HG03575 (cell line): ENCODE measurements around the gene AMT.

Source experiments
- ATAC-seq: cut with Tn5 transposase; IDR thresholded peaks from one replicate; pipeline ENCODE4 v1.9.1; 2021; ENCODE audit not compliant: unreplicated experiment, insufficient number of reproducible peaks, low FRiP score; ENCODE audit errors: extremely low read depth

AMT gene, protein sequence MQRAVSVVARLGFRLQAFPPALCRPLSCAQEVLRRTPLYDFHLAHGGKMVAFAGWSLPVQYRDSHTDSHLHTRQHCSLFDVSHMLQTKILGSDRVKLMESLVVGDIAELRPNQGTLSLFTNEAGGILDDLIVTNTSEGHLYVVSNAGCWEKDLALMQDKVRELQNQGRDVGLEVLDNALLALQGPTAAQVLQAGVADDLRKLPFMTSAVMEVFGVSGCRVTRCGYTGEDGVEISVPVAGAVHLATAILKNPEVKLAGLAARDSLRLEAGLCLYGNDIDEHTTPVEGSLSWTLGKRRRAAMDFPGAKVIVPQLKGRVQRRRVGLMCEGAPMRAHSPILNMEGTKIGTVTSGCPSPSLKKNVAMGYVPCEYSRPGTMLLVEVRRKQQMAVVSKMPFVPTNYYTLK

DNA sequence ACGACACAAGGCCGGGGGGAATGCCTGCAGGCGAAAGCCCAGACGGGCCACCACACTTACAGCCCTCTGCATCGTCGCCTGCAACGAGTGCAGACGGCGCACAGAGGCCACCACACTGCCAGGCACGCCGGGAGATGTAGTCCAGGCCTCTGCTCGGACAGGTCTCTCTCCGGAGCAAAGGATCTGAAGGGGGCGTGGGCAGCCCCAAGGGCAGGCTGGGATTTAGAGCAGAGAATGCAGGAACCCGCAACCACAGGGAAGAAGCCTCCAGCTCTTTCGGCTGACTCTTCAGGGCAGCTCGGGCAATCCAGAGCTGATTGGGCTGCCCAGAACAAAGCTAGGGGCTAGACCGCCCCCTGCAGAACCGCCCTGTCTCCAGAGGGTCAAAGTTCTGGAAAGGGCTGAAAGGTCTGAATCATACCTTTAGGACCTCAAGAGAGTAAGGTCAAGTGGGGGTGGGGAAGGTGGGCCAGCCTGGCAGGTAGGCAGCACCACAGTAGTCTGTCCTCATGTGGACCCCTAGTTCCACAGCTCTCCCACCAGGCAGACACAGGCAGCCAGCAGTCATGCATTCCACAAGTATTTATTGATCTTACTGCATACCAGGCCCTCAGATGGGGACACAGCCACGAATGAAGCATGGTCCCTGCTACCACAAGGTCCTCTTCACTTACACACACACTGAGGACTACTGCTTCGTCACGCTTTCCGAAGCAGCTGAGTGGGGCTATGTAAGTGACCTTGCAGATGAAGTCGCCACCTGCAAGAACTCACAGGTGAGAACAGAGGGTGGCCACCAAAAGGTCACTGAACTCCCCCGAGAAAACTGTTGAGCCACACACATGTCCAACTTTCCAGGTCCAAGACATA, at the start of gene AMT:
Gene AMT, minus strand, starts transcription at position 95 of the 870 bp plus-strand sequence. Its CDS starts 23 bp downstream, at position 72.
- no peak for ATAC-seq

GRCh38 chr3:49470714-49471420, 48.6 kb upstream of the AMT start:
- no peak for ATAC-seq

GRCh38 chr3:49469936-49470713, 47.9 kb upstream of the AMT start, which contains the start of gene DAG1:
DAG1 (plus strand) TSS chr3:49470267; CDS start chr3:49510535, 40,268 bp downstream.
- no peak for ATAC-seq

GRCh38 chr3:49469037-49469935, 47.0 kb upstream of the AMT start:
- ATAC-seq: no peak

GRCh38 chr3:49466085-49466484, 43.8 kb upstream of the AMT start:
- no peak for ATAC-seq

DNA sequence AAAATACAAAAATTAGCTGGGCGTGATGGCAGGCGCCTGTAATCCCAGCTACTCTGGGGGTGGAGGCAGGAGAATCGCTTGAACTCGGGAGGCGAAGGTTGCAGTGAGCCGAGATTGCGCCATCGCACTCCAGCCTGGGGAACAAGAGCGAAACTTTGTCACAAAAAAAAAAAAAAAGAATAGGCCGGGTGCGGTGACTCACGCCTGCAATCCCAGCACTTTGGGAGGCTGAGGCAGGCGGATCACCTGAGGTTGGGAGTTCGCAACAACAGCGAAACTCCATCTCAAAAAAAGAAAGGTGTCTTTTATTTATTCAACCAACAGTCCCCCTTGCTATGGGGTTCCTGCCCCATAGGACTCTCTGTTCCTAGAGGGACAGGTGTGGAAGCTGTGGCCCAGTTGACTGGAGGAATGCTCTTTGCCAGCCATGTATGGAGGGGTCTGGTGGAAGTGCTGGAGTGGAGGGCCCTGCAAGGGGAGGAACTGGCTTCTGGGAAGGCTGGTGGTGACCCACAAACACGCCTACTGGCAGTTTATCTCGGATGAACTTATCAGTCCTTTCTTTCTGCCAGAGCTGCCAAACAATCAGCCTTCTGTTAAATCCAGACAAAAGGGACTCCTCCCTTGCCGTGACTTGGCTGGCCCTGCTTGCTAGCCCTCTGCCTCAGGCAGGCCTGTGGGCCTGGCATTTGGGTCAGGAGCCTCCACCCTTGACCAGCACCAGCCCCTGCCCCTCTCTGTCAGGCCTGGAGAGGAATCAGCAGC, 43.2 kb upstream of the AMT start:
- ATAC-seq: no peak

GRCh38 chr3:49462222-49462621, 39.9 kb upstream of the AMT start:
- ATAC-seq: no peak

DNA sequence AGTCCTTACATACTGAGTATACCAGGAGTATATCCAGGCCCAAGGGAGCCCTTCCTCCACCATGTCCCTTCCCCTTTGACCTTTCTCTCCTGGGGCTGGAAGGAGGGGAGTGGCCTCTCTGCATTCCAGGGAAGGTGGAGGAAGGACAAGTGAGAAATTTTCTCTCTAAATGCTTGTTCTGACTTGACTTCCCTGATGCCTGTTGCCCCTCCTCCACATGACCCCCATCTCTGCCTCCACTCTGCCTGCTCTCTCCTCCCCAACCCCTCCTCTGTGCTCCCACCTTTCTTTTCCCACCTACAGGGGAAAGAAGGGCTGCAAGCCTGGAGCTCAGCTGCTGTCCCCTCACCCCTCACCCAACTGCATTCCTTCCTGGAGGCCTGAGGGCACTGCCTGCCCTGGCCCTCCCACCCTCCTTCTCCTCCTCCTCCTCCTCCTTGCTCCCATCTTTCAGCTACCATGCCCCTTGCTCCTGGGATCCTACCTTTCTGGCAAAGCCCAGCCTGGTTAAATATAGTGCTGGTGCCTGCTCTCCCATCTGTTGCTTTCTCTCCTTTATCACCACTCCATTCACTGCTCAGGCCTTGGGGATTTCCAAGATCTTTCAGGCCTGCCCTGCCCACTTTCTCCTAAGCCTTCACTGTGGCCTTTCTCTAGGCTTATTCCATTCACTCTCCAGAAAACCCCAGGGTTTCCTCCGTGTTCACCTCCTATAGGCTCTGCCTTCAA, 39.3 kb upstream of the AMT start:
- no peak for ATAC-seq

- no peak for ATAC-seq
Observed at GRCh38 chr3:49460956-49461355, 38.7 kb upstream of the AMT start.

DNA sequence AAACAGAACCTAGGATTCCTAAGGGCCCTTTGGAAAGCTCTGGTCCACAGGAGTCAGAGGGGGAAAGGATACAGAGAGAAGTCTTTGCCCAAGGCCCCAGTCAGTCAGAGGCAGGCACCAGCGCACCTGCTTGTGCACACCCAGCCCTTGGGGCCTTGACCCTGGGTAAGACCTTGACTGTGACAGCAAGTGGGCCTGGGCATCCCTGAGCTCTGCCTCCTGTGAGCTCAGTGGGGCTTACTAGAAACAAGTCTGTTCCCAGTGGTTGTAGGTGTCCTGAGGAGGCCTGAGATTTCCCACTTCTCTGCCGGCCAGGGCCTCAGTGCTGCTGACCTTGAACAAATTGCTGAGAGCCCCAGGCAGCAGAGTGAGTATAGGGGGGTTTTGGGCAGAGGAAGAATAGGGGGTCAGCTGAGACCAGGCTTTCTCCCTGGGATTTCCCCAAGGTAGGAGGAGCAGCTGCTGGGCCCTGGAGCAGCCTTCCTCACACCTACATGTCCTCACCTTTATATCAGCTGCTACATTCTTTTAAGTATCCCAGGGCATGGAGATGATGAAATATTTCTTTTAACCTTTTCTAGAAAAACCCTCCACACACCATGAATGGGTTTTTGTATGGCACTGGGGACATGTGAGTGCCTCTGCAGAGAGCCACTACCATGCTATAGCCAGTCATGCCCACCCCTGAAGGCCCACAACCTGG, 38.1 kb upstream of the AMT start:
- ATAC-seq: no peak

DNA sequence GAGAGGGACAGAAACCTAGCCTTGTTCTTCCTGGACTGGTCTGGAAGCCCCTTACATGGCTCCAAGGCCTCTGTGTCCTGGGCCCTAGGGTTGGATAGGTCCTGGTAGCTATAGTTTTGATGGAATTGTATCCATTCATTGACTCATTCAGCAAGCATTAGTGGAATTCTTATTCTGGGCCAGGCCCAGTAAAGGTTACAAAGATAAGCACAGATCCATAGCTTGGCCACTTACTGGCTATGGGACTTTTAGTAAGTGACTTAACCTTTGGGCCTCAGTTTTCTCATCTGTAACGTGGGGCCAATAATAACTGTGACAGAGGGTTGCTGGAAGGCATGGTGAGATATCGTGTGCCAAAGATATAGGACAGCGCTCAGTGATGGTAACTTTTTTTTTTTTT, 34.2 kb upstream of the AMT start:
- ATAC-seq: no peak

DNA sequence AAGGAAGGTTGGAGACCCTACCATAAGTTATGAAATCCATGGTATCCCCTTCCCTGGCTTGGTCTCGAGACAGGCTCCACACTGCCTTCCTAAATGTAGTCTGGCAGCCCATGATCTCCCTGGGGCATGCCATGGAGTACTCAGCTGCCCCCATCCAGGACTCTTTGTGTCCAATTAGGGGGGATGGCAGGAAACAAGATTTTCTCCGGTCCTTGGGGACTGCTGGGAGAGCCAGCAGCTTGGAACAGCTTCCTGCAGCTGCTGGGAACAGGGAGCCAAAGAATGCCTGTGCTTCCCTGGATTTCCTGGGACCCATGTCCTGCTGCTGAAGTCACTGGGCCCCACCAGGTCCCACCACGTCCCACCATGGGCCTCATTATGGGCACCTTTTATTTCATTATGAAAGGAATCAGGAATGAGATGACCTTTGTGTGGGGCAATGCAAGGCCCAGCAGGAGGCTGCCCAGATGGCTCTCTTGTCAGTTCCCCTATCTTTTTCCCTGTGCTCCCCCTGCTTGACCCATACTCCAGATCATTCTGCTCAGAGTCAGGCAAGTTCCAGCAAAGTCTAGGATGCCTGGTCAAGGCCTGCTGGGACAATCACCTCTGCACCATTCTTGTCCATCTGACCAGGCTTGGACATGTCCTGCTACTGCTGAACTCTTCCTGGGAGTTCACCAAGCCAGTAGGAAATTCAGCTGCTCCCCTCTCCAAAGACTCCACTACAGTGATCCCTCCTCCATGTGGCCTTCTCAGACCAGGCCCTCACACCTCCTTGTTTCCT, 32.8 kb upstream of the AMT start:
- ATAC-seq: no peak

DNA sequence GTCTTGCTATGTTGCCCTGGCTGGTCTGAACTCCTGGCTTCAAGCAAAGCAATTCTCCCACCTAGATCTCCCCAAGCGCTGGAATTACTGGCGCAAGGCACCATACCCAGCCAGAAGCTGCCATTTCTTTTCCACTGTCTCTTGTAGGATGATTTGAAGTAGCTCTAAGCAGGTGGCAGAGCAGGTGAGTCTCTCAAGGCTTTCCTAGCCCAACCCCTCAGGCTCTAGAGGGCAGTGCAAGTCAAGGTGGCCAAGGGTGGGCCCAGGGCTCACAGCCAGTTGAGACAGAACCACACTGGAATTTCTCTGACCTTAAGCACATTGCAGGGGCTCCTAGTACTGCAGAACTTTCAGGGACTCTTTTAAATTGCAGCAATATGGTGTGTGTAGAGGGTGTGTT, 32.2 kb upstream of the AMT start:
- no peak for ATAC-seq

DNA sequence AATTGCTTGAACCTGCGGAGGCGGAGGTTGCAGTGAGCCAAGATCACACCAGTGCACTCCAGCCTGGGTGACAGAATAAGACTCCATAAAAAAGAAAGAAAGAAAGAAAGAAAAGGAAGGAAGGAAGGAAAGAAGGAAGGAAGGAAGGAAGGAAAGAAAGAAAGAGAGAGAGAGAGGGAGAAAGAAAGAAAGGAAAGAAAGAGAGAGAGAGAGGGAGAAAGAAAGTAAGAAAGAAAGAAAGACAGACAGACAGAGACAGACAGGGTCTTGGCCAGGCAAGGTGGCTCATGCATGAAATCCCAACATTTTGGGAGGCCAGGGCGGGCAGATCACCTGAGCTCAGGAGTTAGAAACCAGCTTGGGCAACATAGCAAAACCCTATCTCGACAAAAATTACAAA, 31.3 kb upstream of the AMT start:
- no peak for ATAC-seq

DNA sequence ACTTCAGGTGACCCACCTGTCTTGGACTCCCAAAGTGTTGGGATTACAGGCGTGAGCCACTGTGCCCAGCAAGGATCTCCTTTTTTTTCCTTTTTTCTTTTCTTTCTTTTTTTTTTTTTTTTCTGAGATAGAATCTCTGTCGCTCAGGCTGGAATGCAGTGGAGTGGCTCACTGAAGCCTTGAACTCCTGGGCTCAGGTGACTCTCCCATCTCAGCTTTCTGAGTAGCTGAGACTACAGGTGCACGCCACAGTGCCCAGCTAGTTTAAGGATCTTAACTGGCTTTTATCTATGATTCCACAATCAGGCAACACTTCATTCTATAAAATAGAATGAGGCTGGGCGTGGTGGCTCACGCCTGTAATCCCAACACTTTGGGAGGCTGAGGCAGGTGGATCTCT, 23.1 kb upstream of the AMT start:
- no peak for ATAC-seq
